ENCODE measurements around the gene KRR1. TPM values are rescaled to one million over a fixed set of nuclear protein-coding genes. Genes with fewer than 3 reads are reported as not detected.

Gene KRR1
- total RNA-seq, 4 donors from 2014 or later, result 3.2 to 28.1 (median 11.7) TPM

DNA sequence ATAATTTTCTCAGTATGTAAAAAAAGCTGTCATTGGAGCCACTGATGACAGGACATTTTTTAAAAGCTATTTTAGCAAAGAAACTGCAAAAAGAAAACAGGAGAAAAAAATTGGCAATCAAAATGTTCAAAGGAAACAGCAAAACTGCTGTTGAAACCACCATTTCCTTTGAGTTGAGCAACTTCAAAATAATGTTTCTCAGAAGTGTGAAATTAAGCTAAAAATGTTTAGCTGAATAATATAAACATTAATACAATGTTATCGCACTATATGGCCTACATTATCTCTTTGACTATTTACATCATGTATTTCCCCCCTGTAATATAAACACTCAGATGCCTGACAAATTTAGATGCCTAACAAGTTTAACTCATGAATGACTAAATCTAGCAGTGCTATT, 54.2 kb downstream of the KRR1 start:
- in situ Hi-C loops (cut with MboI; ENCODE audit: low pct_ligation_motif_present in 1 of 4, low pct_unique_long_range_greater_than_20kb in 1 of 4, low sequenced_read_pairs in 3 of 4) (no loop called here), intact Hi-C loops (cut with DNase I; ENCODE audit: low total_unique reads) (no loop called here)
- Histone ChIP-seq H3K27me3 (no peaks in the 10 kb centered on the region), H3K9me3 (peaks cover 0 to 2% of the 10 kb centered on the region in 2 donors), H3K4me3 (no peak overlapping the region), H3K27ac (no peak overlapping the region), H3K36me3 (no peaks in the 10 kb centered on the region), H3K4me1 (no peaks in the 10 kb centered on the region)
- TF ChIP-seq, protein P1, sequence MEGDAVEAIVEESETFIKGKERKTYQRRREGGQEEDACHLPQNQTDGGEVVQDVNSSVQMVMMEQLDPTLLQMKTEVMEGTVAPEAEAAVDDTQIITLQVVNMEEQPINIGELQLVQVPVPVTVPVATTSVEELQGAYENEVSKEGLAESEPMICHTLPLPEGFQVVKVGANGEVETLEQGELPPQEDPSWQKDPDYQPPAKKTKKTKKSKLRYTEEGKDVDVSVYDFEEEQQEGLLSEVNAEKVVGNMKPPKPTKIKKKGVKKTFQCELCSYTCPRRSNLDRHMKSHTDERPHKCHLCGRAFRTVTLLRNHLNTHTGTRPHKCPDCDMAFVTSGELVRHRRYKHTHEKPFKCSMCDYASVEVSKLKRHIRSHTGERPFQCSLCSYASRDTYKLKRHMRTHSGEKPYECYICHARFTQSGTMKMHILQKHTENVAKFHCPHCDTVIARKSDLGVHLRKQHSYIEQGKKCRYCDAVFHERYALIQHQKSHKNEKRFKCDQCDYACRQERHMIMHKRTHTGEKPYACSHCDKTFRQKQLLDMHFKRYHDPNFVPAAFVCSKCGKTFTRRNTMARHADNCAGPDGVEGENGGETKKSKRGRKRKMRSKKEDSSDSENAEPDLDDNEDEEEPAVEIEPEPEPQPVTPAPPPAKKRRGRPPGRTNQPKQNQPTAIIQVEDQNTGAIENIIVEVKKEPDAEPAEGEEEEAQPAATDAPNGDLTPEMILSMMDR (IDR thresholded peaks at IDR 0.05), result no peak
- TF ChIP-seq EP300 (IDR thresholded peaks at IDR 0.05; ENCODE audit: low read depth) (no peak), POLR2A (IDR thresholded peaks at IDR 0.05) (no peak), POLR2AphosphoS5 (IDR thresholded peaks at IDR 0.05) (no peak)
- no peak for DNase-seq
- 39 to 50% methylated on average over 1 of the region's 1 CpG for WGBS, 2 donors (ENCODE audit: low coverage in 1 of 2)

DNA sequence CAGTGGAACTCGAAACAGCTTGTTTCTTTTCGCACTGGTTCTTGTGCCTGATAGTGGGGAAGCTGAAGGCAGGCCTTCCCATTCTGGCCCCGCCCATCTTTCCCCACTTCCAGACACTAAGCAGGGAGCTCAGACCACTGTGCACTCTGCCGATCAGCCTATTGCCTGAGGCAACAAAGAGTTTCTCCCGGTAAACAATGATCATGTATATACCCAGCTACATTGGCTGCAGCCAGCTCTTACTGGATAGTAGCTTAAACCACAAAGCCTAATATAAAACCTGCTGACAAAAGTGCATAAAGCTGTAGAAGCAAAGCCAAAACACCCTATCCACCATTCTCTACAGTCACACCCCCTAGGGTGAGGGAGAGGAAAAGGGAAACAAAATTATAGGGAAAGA, 55.6 kb downstream of the KRR1 start:
- intact Hi-C loops (cut with DNase I; ENCODE audit: low total_unique reads) (no loop called here), in situ Hi-C loops (cut with MboI; ENCODE audit: low pct_ligation_motif_present in 1 of 4, low pct_unique_long_range_greater_than_20kb in 1 of 4, low sequenced_read_pairs in 3 of 4) (no loop called here)
- Histone ChIP-seq H3K4me1 (no peaks in the 10 kb centered on the region), H3K27me3 (no peaks in the 10 kb centered on the region), H3K36me3 (no peaks in the 10 kb centered on the region), H3K9me3 (peaks cover 0 to 2% of the 10 kb centered on the region in 2 donors), H3K4me3 (no peak overlapping the region), H3K27ac (no peak overlapping the region)
- 71 to 81% methylated on average over 3 to 5 of the region's 5 CpGs for WGBS, 2 donors (ENCODE audit: low coverage in 1 of 2)
- TF ChIP-seq POLR2AphosphoS5 (IDR thresholded peaks at IDR 0.05) (no peak), POLR2A (IDR thresholded peaks at IDR 0.05) (no peak), EP300 (IDR thresholded peaks at IDR 0.05; ENCODE audit: low read depth) (no peak)
- TF ChIP-seq, protein P1 (IDR thresholded peaks at IDR 0.05), result no peak
- no peak for DNase-seq

DNA sequence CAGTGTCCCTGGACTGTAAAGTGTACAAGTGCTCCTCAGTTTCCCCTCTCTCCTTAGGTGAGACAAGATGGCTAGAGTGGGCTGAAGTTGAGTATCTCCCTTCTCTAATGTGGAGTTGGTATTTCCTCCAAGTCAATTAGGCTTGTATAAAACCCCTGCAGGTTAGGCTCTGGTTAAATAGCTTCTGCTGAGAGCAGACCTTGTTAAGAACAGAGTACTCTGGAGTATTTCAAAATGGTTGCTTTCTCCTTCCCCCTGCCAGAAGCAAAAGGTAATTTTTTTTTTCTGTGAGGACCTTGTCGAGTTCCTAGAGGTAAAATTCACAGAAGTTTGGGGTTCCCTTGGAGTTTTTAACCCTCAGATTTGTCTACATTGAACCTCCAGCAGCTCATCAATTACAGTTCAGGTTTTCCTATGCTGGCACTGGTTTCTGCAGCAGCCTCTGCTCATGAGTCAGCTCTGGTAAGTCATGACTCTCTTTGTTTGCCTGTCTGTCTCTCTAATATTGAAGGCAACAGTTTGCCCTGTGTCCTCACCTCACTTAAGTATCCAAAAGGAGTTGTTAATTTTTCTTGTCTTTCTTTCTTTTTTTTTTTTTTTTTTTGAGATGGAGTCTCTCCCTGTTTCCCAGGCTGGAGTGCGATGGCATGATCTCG, 58.6 kb downstream of the KRR1 start:
- Histone ChIP-seq H3K27me3 (no peaks in the 10 kb centered on the region), H3K36me3 (no peaks in the 10 kb centered on the region), H3K27ac (no peak overlapping the region), H3K9me3 (no peaks in the 10 kb centered on the region), H3K4me3 (no peak overlapping the region), H3K4me1 (no peaks in the 10 kb centered on the region)
- WGBS, 2 donors (ENCODE audit: low coverage in 1 of 2), result 36 to 75% methylated on average over 1 to 3 of the region's 3 CpGs
- in situ Hi-C loops (cut with MboI; ENCODE audit: low pct_ligation_motif_present in 1 of 4, low pct_unique_long_range_greater_than_20kb in 1 of 4, low sequenced_read_pairs in 3 of 4) (no loop called here), intact Hi-C loops (cut with DNase I; ENCODE audit: low total_unique reads) (no loop called here)
- no peak for TF ChIP-seq POLR2A (IDR thresholded peaks at IDR 0.05)
- DNase-seq, result no peak

DNA sequence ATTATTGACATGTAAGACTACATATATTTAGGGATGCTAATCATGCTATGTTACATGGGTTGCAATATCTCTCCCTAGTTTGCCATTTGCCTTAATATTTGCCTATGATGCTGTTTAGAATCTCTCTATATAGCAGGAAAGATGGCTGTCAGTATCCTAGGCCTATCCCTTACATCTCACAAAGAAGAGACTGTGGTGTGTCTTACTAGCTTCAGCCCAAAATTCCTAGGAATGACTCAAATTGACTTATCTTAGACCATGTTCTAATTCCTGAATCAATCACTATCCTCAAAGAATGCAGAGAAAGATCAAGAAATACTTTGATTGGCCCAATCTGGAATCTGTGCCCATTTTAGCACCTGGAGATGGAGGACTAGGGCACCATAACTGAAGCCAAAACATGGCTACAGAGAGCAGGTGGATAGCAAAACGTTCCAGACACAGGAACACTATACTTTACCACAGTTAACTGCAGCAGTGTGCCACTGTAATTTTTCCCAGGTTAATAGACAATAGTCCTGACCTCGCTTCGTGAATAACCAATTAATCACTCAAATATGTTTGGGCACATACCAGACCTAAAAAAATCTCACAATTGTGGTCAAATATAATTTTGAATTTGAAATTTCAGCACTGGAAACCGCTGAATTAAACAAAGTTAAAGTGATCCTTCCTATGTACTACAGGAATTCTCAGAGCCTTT, 63.6 kb downstream of the KRR1 start:
- in situ Hi-C loops (cut with MboI; ENCODE audit: low pct_ligation_motif_present in 1 of 4, low pct_unique_long_range_greater_than_20kb in 1 of 4, low sequenced_read_pairs in 3 of 4), result no loop called here
- peaks cover 0 to 6% (median 0%) of the 10 kb centered on the region in 4 donors for H3K4me1 ChIP-seq
- H3K9me3 ChIP-seq, result no peaks in the 10 kb centered on the region
- H3K27me3 ChIP-seq, result no peaks in the 10 kb centered on the region
- intact Hi-C loops (cut with DNase I; ENCODE audit: low total_unique reads), result no loop called here
- H3K27ac ChIP-seq, result no peak overlapping the region
- no peak for TF ChIP-seq POLR2AphosphoS5 (IDR thresholded peaks at IDR 0.05)
- TF ChIP-seq, protein P1 (IDR thresholded peaks at IDR 0.05), result no peak
- TF ChIP-seq POLR2A (IDR thresholded peaks at IDR 0.05), result no peak
- no peak for TF ChIP-seq EP300 (IDR thresholded peaks at IDR 0.05; ENCODE audit: low read depth)
- 29 to 79% methylated on average over 1 to 4 of the region's 4 CpGs for WGBS, 2 donors (ENCODE audit: low coverage in 1 of 2)
- no peak for DNase-seq
- H3K36me3 ChIP-seq, result no peaks in the 10 kb centered on the region
- H3K4me3 ChIP-seq, result no peak overlapping the region
